ENCODE measurements around the gene PCBD2. TPM values are rescaled to one million over a fixed set of nuclear protein-coding genes. Genes with fewer than 3 reads are reported as not detected.
A peak's percentile ranks its signal among the peaks of the same experiment; 100 is the strongest.

The PCBD2 gene
- total and polyA plus RNA-seq, 2 of the 4 experiments (the other 2 are of a cell fraction): 2.2 to 2.7 TPM

GRCh38 chr5:134943547-134943946 is 38.6 kb downstream of the PCBD2 start:
- CTCF ChIA-PET: no interaction called here
- no peak for TF ChIP-seq CHD1 (IDR thresholded peaks at IDR 0.05; ENCODE audit: low read depth, low read length)
- TF ChIP-seq RAD21 (IDR thresholded peaks at IDR 0.05; ENCODE audit: low read length): no peak
- no peak for TF ChIP-seq MXI1 (IDR thresholded peaks at IDR 0.05; ENCODE audit: borderline replicate concordance, low read depth, low read length)
- no peak for TF ChIP-seq USF2 (IDR thresholded peaks at IDR 0.05; ENCODE audit: low read depth, low read length)
- no peak for TF ChIP-seq CEBPB (IDR thresholded peaks at IDR 0.05; ENCODE audit: low read depth, low read length)
- TF ChIP-seq RCOR1 (IDR thresholded peaks at IDR 0.05; ENCODE audit: insufficient replicate concordance, low read length): no peak

More at GRCh38 chr5:134943547-134943946, 38.6 kb downstream of the PCBD2 start:
- no peak overlapping the region; the same call in 1 of the 2 replicates for H4K5ac ChIP-seq (ENCODE audit: low read depth, low read length)
- no peak overlapping the region for H3K4me3 ChIP-seq (ENCODE audit: insufficient read depth, low read depth, low read length)
- H2AFZ ChIP-seq (replicated peaks; ENCODE audit: low read length, poor library complexity): no peak overlapping the region
- intact Hi-C loops (cut with micrococcal nuclease) (no loop called here), dilution Hi-C loops (cut with HindIII; ENCODE audit: low sequenced_read_pairs, unreplicated experiment) (no loop called here), in situ Hi-C loops (cut with MboI; ENCODE audit: low sequenced_read_pairs) (no loop called here)
- H4K20me1 ChIP-seq (ENCODE audit: insufficient read depth, low read length): no peaks in the 10 kb centered on the region; the same call in 1 of the 2 replicates
- peak overlapping the region; percentile 33; the same call in 1 of the 2 replicates for H3K4ac ChIP-seq (ENCODE audit: low read depth, low read length)
- POLR2A ChIA-PET (ENCODE audit: unreplicated experiment): no interaction called here
- no peaks in the 10 kb centered on the region for H3K9me3 ChIP-seq (ENCODE audit: control insufficient read depth, insufficient read depth, low read length)
- H3K18ac ChIP-seq (ENCODE audit: low read depth, low read length): no peak overlapping the region; the same call in 1 of the 2 replicates
- no peak overlapping the region for H2BK20ac ChIP-seq (ENCODE audit: low read depth, low read length)
- no peaks in the 10 kb centered on the region for H3K79me1 ChIP-seq (ENCODE audit: low read depth in 1 of 2, low read length in 2 of 2)
- WGBS, 2 experiments (ENCODE audit: extremely low coverage in 2 of 2, insufficient read length in 1 of 2): no CpG with 5 or more reads among the region's 1 CpG
- H3K56ac ChIP-seq (ENCODE audit: extremely low read depth, insufficient read depth, low read length): no peak overlapping the region
- H3K9me1 ChIP-seq (ENCODE audit: insufficient read depth, low read length): peaks cover 3% of the 10 kb centered on the region; the same call in 1 of the 2 replicates
- no peak for DNase-seq
- H3K14ac ChIP-seq (replicated peaks; ENCODE audit: low read depth, low read length): peak overlapping the region; percentile 85; the same call in 1 of the 2 replicates
- H3K9ac ChIP-seq (ENCODE audit: low read depth, low read length): no peak overlapping the region
- no peaks in the 10 kb centered on the region for H3K36me3 ChIP-seq (ENCODE audit: control insufficient read depth, insufficient read depth, low read length)
- H3K4me1 ChIP-seq (ENCODE audit: control insufficient read depth, insufficient read depth, low read length): peaks cover 7% of the 10 kb centered on the region
- H2AK5ac ChIP-seq (ENCODE audit: low read depth, low read length): no peak overlapping the region
- no peak overlapping the region for H3K27ac ChIP-seq (ENCODE audit: insufficient read depth, low read length)
- peak; percentile 73 for ATAC-seq (ENCODE audit: low read depth)
- H3K23ac ChIP-seq (ENCODE audit: low read depth, low read length): no peak overlapping the region
- no TSS peak for BruUV-seq (replicated peaks)
- no peak overlapping the region for H2AK9ac ChIP-seq (replicated peaks; ENCODE audit: low read depth, low read length, poor library complexity)
- no peak overlapping the region for H2BK5ac ChIP-seq (ENCODE audit: low read depth, low read length, poor library complexity, severe bottlenecking)
- H2BK15ac ChIP-seq (ENCODE audit: low read depth, low read length): no peak overlapping the region; the same call in 2 of the 3 replicates
- no peaks in the 10 kb centered on the region for H3K27me3 ChIP-seq (ENCODE audit: control insufficient read depth, insufficient read depth, low read length)
- no peak overlapping the region for H3K4me2 ChIP-seq (ENCODE audit: low read depth, low read length)
- no peak overlapping the region for H2BK120ac ChIP-seq (ENCODE audit: low read depth, low read length)
- no peak overlapping the region for H4K8ac ChIP-seq (ENCODE audit: low read depth in 2 of 2, low read length in 2 of 2)
- H4K91ac ChIP-seq (ENCODE audit: insufficient read depth, low read depth, low read length): no peak overlapping the region

Data from IMR-90 (cell line).